ENCODE measurements around the gene CHEK2.
"Not testable (repeated sequence)": the region's sequence is repeated elsewhere in the genome, so short reads cannot be mapped to it uniquely, and the experiment has no call there.

- TF ChIP-seq, protein P1, sequence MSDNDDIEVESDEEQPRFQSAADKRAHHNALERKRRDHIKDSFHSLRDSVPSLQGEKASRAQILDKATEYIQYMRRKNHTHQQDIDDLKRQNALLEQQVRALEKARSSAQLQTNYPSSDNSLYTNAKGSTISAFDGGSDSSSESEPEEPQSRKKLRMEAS (IDR thresholded peaks at IDR 0.05; ENCODE audit: low read depth, low read length) = not testable (repeated sequence)
- TF ChIP-seq, protein P2, sequence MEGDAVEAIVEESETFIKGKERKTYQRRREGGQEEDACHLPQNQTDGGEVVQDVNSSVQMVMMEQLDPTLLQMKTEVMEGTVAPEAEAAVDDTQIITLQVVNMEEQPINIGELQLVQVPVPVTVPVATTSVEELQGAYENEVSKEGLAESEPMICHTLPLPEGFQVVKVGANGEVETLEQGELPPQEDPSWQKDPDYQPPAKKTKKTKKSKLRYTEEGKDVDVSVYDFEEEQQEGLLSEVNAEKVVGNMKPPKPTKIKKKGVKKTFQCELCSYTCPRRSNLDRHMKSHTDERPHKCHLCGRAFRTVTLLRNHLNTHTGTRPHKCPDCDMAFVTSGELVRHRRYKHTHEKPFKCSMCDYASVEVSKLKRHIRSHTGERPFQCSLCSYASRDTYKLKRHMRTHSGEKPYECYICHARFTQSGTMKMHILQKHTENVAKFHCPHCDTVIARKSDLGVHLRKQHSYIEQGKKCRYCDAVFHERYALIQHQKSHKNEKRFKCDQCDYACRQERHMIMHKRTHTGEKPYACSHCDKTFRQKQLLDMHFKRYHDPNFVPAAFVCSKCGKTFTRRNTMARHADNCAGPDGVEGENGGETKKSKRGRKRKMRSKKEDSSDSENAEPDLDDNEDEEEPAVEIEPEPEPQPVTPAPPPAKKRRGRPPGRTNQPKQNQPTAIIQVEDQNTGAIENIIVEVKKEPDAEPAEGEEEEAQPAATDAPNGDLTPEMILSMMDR (IDR thresholded peaks at IDR 0.05; ENCODE audit: low read depth, low read length) = not testable (repeated sequence)
- TF ChIP-seq POLR2A (IDR thresholded peaks at IDR 0.05; ENCODE audit: extremely low read depth, insufficient read length); MYC (IDR thresholded peaks at IDR 0.05; ENCODE audit: low read depth, low read length): not testable (repeated sequence)
Measured at GRCh38 chr22:28678778-28679610, 62.6 kb downstream of the CHEK2 start.

All from NB4 (cell line).